HEK293 (cell line): Measurements from ENCODE around the gene RABAC1.

Source experiments
- CTCF ChIA-PET: fragments of 350-600 bp; formaldehyde crosslinking; extraction: SDS; loops from one replicate; lab custom pipeline; 2021; ENCODE audit warnings: antibody characterized with exemption; lab: Yijun Ruan, JAX
- POLR2A ChIA-PET: fragments of 300-600 bp; formaldehyde crosslinking; extraction: SDS; loops from one replicate; lab custom pipeline; 2020; ENCODE audit warnings: antibody characterized with exemption, inconsistent platforms; lab: Yijun Ruan, JAX
- H3K27ac ChIP-seq: fragments of 200-500 bp; sonication (Bioruptor generic); 2 replicates; pipeline ENCODE4 v1.5.1; 2014; ENCODE audit warnings: low read depth, low read length, control low read depth, inconsistent platforms; ENCODE audit errors: extremely low read depth
- H3K36me3 ChIP-seq, 2 experiments: fragments of 200-500 bp in 1 of 2; sonication (Bioruptor generic) in 1 of 2; 1 replicate in 1 of 2; 2 replicates in 1 of 2; pipeline ENCODE4 v1.5.1; 2014 to 2017; ENCODE audit warnings: inconsistent platforms in 2 of 2, low read length in 2 of 2; ENCODE audit not compliant: control insufficient read depth in 2 of 2, insufficient read depth in 1 of 2
- H3K4me1 ChIP-seq: fragments of 200-500 bp; sonication (Bioruptor generic); 2 replicates; pipeline ENCODE4 v1.5.1; 2014; ENCODE audit warnings: mild to moderate bottlenecking, low read length, inconsistent platforms; ENCODE audit not compliant: control insufficient read depth, insufficient read depth
- H3K4me3 ChIP-seq: 2 replicates; pipeline ENCODE4 v1.5.1; 2011; ENCODE audit warnings: low read depth, mild to moderate bottlenecking, control low read depth, low read length, moderate library complexity
- H3K9me3 ChIP-seq: fragments of 200-500 bp; sonication (Bioruptor generic); 2 replicates; pipeline ENCODE4 v1.5.1; 2014; ENCODE audit warnings: low read depth, low read length, inconsistent platforms; ENCODE audit not compliant: control insufficient read depth, insufficient read depth
- ATF2 ChIP-seq: fragments of 450-650 bp; formaldehyde crosslinking; IDR thresholded peaks from 2 replicates; pipeline ENCODE4 v1.5.1; 2016; ENCODE audit warnings: missing biosample characterization, missing genetic modification characterization, low read depth
- GLIS1 ChIP-seq: fragments of 450-650 bp; formaldehyde crosslinking; IDR thresholded peaks from 2 replicates; pipeline ENCODE4 v1.5.1; 2016; ENCODE audit warnings: missing biosample characterization, missing genetic modification characterization
- HOXD13 ChIP-seq: sonication (generic); formaldehyde crosslinking; IDR thresholded peaks from 2 replicates; pipeline ENCODE4 v1.8.0; 2022; ENCODE audit warnings: missing genetic modification reagents, borderline replicate concordance
- KLF17 ChIP-seq: fragments of 450-650 bp; formaldehyde crosslinking; IDR thresholded peaks from 2 replicates; pipeline ENCODE4 v1.5.1; 2016; ENCODE audit warnings: missing biosample characterization, missing genetic modification characterization
- KLF7 ChIP-seq: fragments of 450-650 bp; formaldehyde crosslinking; IDR thresholded peaks from 2 replicates; pipeline ENCODE4 v1.5.1; 2016; ENCODE audit warnings: missing biosample characterization, missing genetic modification characterization, borderline replicate concordance
- KLF8 ChIP-seq: fragments of 450-650 bp; formaldehyde crosslinking; IDR thresholded peaks from 2 replicates; pipeline ENCODE4 v1.5.1; 2016; ENCODE audit warnings: missing biosample characterization, missing genetic modification characterization
- SETDB1 ChIP-seq: IDR thresholded peaks from one replicate; pipeline ENCODE4 v1.6.1; 2017; ENCODE audit warnings: mild to moderate bottlenecking, low read length, moderate library complexity, mixed read lengths; ENCODE audit not compliant: insufficient read length
- SP2 ChIP-seq: fragments of 450-650 bp; formaldehyde crosslinking; IDR thresholded peaks from 2 replicates; pipeline ENCODE4 v1.5.1; 2016; ENCODE audit warnings: missing biosample characterization, missing genetic modification characterization
- ZBTB26 ChIP-seq: fragments of 450-650 bp; formaldehyde crosslinking; optimal IDR thresholded peaks from 2 replicates; pipeline ENCODE3; 2016; ENCODE audit warnings: missing biosample characterization, mild to moderate bottlenecking, missing genetic modification characterization
- ZEB2 ChIP-seq: fragments of 450-650 bp; formaldehyde crosslinking; IDR thresholded peaks from 2 replicates; pipeline ENCODE4 v1.5.1; 2016; ENCODE audit warnings: missing biosample characterization, missing genetic modification characterization
- ZNF132 ChIP-seq: fragments of 450-650 bp; formaldehyde crosslinking; IDR thresholded peaks from 2 replicates; pipeline ENCODE4 v1.5.1; 2017; ENCODE audit warnings: missing biosample characterization, missing genetic modification characterization, borderline replicate concordance
- ZNF146 ChIP-seq: fragments of 450-650 bp; formaldehyde crosslinking; IDR thresholded peaks from 2 replicates; pipeline ENCODE4 v1.5.1; 2016; ENCODE audit warnings: missing biosample characterization, missing genetic modification characterization
- ZNF2 ChIP-seq: fragments of 450-650 bp; formaldehyde crosslinking; IDR thresholded peaks from 2 replicates; pipeline ENCODE4 v1.5.1; 2016; ENCODE audit warnings: missing biosample characterization, missing genetic modification characterization
- ZNF214 ChIP-seq: fragments of 450-650 bp; formaldehyde crosslinking; IDR thresholded peaks from 2 replicates; pipeline ENCODE4 v1.5.1; 2017; ENCODE audit warnings: missing biosample characterization, mild to moderate bottlenecking, missing genetic modification characterization, borderline replicate concordance
- ZNF239 ChIP-seq: fragments of 450-650 bp; formaldehyde crosslinking; IDR thresholded peaks from 2 replicates; pipeline ENCODE4 v1.5.1; 2016; ENCODE audit warnings: missing biosample characterization, missing genetic modification characterization
- ZNF311 ChIP-seq: fragments of 450-650 bp; formaldehyde crosslinking; IDR thresholded peaks from 2 replicates; pipeline ENCODE4 v1.5.1; 2017; ENCODE audit warnings: missing biosample characterization, missing genetic modification characterization, borderline replicate concordance
- ZNF335 ChIP-seq: fragments of 450-650 bp; formaldehyde crosslinking; conservative IDR thresholded peaks from 2 replicates; pipeline ENCODE4 v1.5.1; 2016; ENCODE audit warnings: missing biosample characterization, missing genetic modification characterization
- ZNF350 ChIP-seq: fragments of 450-650 bp; formaldehyde crosslinking; IDR thresholded peaks from 2 replicates; pipeline ENCODE4 v1.5.0; 2017; ENCODE audit warnings: missing biosample characterization, mild to moderate bottlenecking, missing genetic modification characterization
- ZNF398 ChIP-seq: fragments of 450-650 bp; formaldehyde crosslinking; IDR thresholded peaks from 2 replicates; pipeline ENCODE4 v1.5.1; 2017; ENCODE audit warnings: missing biosample characterization, missing genetic modification characterization
- ZNF423 ChIP-seq: fragments of 450-650 bp; formaldehyde crosslinking; IDR thresholded peaks from 2 replicates; pipeline ENCODE4 v1.5.1; 2016; ENCODE audit warnings: missing biosample characterization, missing genetic modification characterization
- ZNF514 ChIP-seq: fragments of 450-650 bp; formaldehyde crosslinking; IDR thresholded peaks from 2 replicates; pipeline ENCODE4 v1.5.1; 2016; ENCODE audit warnings: missing biosample characterization, missing genetic modification characterization
- ZNF544 ChIP-seq: fragments of 450-650 bp; formaldehyde crosslinking; IDR thresholded peaks from 2 replicates; pipeline ENCODE4 v1.5.0; 2017; ENCODE audit warnings: missing biosample characterization, missing genetic modification characterization
- ZNF560 ChIP-seq: fragments of 450-650 bp; formaldehyde crosslinking; IDR thresholded peaks from 2 replicates; pipeline ENCODE4 v1.5.1; 2017; ENCODE audit warnings: missing biosample characterization, missing genetic modification characterization, borderline replicate concordance
- ZNF660 ChIP-seq: fragments of 450-650 bp; IDR thresholded peaks from 2 replicates; pipeline ENCODE4 v1.5.1; 2018; ENCODE audit warnings: missing biosample characterization, mild to moderate bottlenecking, missing genetic modification characterization
- ZNF677 ChIP-seq: fragments of 450-650 bp; IDR thresholded peaks from 2 replicates; pipeline ENCODE4 v1.5.0; 2018; ENCODE audit warnings: missing biosample characterization, mild to moderate bottlenecking, missing genetic modification characterization, moderate library complexity
- ZNF747 ChIP-seq: fragments of 450-650 bp; formaldehyde crosslinking; IDR thresholded peaks from 2 replicates; pipeline ENCODE4 v1.5.1; 2016; ENCODE audit warnings: missing biosample characterization, missing genetic modification characterization
- ZNF76 ChIP-seq: fragments of 450-650 bp; formaldehyde crosslinking; IDR thresholded peaks from 2 replicates; pipeline ENCODE4; 2016; ENCODE audit warnings: low read depth, missing biosample characterization, missing genetic modification characterization, borderline replicate concordance
- ZNF791 ChIP-seq: fragments of 450-650 bp; formaldehyde crosslinking; IDR thresholded peaks from 2 replicates; pipeline ENCODE4 v1.5.1; 2016; ENCODE audit warnings: missing biosample characterization, missing genetic modification characterization
- TF ChIP-seq, protein P1 (sequence below): fragments of 450-650 bp; formaldehyde crosslinking; IDR thresholded peaks from 2 replicates; pipeline ENCODE4 v1.5.1; 2017; ENCODE audit warnings: missing biosample characterization, missing genetic modification characterization
- TF ChIP-seq, protein P2 (sequence below): fragments of 450-650 bp; formaldehyde crosslinking; IDR thresholded peaks from 2 replicates; pipeline ENCODE4 v1.5.1; 2016; ENCODE audit warnings: missing biosample characterization, missing genetic modification characterization

Gene RABAC1

GRCh38 chr19:41924151-41925145 is 34.7 kb downstream of the RABAC1 start (continued):
- TF ChIP-seq ZNF335 (tag by site-specific recombination) = no peak
- TF ChIP-seq ZNF423 = no peak
- no peak for TF ChIP-seq ZNF791
- no peak for TF ChIP-seq ATF2 (tag by site-specific recombination)
- TF ChIP-seq KLF7 (tag by site-specific recombination) = no peak
- 0 out of 2 replicates have a peak, but pooled peaks have one; percentile 24 for TF ChIP-seq KLF17
- TF ChIP-seq ZNF747 (tag by site-specific recombination) = no peak
- TF ChIP-seq ZNF239 = no peak
- no peak for TF ChIP-seq ZNF544 (tag by site-specific recombination)
- no peak for TF ChIP-seq ZNF677 (tag by site-specific recombination)
- peak; percentile 93 for TF ChIP-seq ZEB2 (tag by site-specific recombination)
- no peak for TF ChIP-seq ZNF660 (tag by site-specific recombination)
- TF ChIP-seq ZNF132 = no peak
- TF ChIP-seq ZNF514 (tag by site-specific recombination) = no peak
- TF ChIP-seq ZNF350 (tag by site-specific recombination) = no peak
- no peak for TF ChIP-seq ZNF560 (tag by site-specific recombination)
- TF ChIP-seq ZNF2 = no peak
- no peak for TF ChIP-seq SETDB1
- no peak for TF ChIP-seq ZNF214 (tag by site-specific recombination)
- TF ChIP-seq HOXD13 (CRISPR knock-in tag) = no peak
- TF ChIP-seq, protein P1, sequence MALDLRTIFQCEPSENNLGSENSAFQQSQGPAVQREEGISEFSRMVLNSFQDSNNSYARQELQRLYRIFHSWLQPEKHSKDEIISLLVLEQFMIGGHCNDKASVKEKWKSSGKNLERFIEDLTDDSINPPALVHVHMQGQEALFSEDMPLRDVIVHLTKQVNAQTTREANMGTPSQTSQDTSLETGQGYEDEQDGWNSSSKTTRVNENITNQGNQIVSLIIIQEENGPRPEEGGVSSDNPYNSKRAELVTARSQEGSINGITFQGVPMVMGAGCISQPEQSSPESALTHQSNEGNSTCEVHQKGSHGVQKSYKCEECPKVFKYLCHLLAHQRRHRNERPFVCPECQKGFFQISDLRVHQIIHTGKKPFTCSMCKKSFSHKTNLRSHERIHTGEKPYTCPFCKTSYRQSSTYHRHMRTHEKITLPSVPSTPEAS (tag by site-specific recombination) = no peak
- TF ChIP-seq ZNF311 (tag by site-specific recombination) = no peak

DNA sequence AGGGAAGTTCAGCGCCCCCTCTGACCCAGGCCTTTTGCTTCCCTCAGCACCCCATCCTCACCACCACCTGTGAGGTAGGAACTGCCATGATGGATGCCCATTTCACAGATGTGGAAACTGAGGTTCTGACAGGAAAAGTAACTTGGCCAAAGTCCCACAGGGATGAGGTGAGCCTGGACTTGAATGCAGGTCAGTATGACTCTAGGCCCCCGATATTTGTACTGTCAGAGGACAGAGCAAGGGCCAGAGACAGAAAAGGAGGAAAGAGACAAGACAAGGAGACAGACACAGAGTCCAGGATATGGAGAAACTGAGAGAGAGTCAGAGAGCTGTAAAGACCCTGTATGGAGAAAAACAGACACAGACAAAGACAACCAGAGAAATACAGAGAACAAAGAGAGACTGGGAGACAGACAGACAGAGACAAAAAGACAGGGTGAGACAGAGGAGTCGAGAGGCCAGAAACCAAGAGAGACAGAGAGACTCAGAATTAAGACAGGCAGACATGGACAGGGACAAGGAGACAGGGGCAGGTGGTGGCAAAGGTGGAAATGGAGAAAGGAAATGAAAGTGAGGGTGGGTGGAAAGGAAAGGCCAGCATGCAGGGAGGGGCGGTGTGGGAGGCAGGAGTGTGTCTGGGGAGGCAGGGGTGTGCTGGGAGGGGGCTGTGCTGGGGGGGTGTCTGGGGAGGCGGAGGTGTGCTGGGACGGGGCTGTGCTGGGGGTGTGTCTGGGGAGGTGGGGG is 35.9 kb downstream of the RABAC1 start:
- no peaks in the 10 kb centered on the region for H3K9me3 ChIP-seq
- no peaks in the 10 kb centered on the region for H3K4me1 ChIP-seq
- no peak overlapping the region for H3K27ac ChIP-seq
- H3K4me3 ChIP-seq = no peak overlapping the region
- H3K36me3 ChIP-seq = no peaks in the 10 kb centered on the region
- CTCF ChIA-PET = no interaction called here
- POLR2A ChIA-PET = no interaction called here
- TF ChIP-seq ZBTB26 (no peak), ZNF398 (tag by site-specific recombination) (peak; percentile 53), SP2 (no peak), GLIS1 (tag by site-specific recombination) (peak; percentile 60), ZNF146 (tag by site-specific recombination) (no peak), ZNF544 (tag by site-specific recombination) (no peak), KLF8 (tag by site-specific recombination) (0 out of 2 replicates have a peak, but pooled peaks have one; percentile 43), ZNF76 (no peak)
- TF ChIP-seq, protein P2, sequence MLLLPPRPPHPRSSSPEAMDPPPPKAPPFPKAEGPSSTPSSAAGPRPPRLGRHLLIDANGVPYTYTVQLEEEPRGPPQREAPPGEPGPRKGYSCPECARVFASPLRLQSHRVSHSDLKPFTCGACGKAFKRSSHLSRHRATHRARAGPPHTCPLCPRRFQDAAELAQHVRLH (tag by site-specific recombination) = peak; percentile 51; the same call in 1 of the 2 replicates
